HS-5 (cell line): ENCODE measurements around the gene NUP43.
"Not testable (repeated sequence)": the region's sequence is repeated elsewhere in the genome, so short reads cannot be mapped to it uniquely, and the experiment has no call there.

Experiments
- DNase-seq: peaks from one replicate; pipeline ENCODE4 v3.0.0-alpha.2; 2012; ENCODE audit warnings: low read depth

The NUP43 gene

GRCh38 chr6:149691201-149691600 is 55.1 kb downstream of the NUP43 start:
- no peak for DNase-seq

GRCh38 chr6:149686230-149686629 is 60.1 kb downstream of the NUP43 start:
- DNase-seq = no peak

GRCh38 chr6:149683256-149683859 is 63.0 kb downstream of the NUP43 start:
- no peak for DNase-seq

- not testable (repeated sequence) for DNase-seq
Measured at GRCh38 chr6:149681845-149682244, 64.5 kb downstream of the NUP43 start.

GRCh38 chr6:149681209-149681608 is 65.1 kb downstream of the NUP43 start:
- no peak for DNase-seq

GRCh38 chr6:149680503-149680902 is 65.8 kb downstream of the NUP43 start:
- no peak for DNase-seq
